Activated CD4-positive, alpha-beta T cell treated with anti-CD3 and anti-CD28 coated beads, Interleukin-2, amount 50 U/mL, for 1 hour (primary cell): ENCODE measurements around the gene FCN3.
A peak's percentile ranks its signal among the peaks of the same experiment; 100 is the strongest.
"Not testable (repeated sequence)": the region's sequence is repeated elsewhere in the genome, so short reads cannot be mapped to it uniquely, and the experiment has no call there.

Experiments
- DNase-seq: peaks from one replicate; pipeline ENCODE4 v3.0.0-alpha.2; 2020

The FCN3 gene

DNA sequence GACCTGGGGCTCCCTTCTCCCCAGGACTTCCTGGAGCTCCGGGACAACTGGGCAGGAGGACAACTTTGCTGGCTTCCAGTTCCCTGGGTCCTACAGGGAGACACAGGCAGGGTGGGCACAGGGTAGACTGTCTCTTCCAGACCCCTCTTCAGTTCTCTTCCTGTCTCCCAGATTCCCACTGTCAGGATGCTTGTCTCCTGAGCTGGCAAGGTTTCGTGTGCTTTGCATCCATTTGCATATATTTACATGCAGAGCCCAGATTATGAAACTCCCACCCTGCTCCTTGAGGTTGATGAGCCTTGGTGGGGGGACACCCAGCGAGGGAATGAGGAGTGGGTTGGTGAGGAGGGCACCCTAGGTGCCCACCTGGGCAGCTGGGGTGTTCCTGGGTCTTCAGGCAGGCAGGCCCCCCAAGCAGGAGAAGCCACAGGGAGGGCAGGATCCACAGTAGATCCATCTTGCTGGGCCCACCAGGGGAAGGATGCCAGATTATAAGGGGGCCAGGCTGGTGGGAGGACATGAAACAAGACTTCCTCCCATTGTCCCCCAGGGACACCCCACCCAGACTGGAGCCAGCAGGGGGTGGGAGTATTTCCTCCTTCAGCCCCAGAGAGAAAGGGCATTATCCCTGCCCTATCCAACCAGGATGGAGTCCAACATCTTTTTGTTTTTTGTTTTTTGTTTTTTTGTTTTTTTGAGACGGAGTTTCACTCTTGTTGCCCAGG lies at the start of gene FCN3:
FCN3 (minus strand) TSS at position 463 of the 725 bp plus-strand sequence; CDS start at position 457, 6 bp downstream.
- no peak for DNase-seq

- DNase-seq = no peak
These were observed 49.1 kb upstream of the FCN3 start for GRCh38 chr1:27423709-27424108.

DNA sequence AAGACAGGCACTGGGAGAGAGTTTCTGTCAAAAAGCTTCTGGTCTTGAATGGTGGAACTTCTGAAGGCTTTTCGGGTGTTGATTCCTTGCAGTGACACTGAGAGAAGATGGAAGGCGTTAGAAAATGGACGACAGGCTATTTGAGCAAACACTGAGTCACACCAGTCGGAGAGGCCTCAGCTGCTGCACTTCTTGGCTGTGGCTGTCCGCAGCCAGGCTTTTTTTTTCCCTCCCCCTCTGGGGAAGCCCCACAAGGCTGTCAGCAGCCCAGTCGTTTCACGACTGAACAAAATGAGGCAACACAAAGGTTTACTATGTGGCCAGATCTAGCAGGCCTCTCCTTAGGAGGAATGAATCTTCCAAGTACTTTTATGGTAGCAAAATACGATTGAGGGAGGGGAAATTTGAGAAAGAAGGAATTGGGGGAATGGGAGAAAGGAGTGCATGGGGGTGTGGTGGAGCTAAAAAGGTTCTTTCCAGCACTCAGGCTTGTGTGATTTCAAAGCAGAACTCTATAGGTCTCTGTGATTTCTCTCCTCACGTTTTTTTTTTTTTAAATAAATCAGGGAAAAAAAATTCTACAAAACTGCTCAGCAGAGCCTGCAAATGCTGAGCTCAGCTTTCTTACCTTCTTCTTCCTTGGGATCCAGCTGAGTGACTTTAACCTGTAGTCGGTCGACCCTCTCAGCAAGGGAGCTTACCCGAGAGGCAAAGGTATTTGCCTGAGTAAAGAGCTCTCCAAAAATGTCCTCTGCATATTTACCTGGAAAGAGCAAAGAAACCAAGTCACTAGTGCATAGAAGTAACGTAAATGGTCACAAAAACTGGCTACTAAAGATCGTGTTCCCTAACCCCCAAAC lies 43.9 kb upstream of the FCN3 start:
- DNase-seq = peak; percentile 16

DNA sequence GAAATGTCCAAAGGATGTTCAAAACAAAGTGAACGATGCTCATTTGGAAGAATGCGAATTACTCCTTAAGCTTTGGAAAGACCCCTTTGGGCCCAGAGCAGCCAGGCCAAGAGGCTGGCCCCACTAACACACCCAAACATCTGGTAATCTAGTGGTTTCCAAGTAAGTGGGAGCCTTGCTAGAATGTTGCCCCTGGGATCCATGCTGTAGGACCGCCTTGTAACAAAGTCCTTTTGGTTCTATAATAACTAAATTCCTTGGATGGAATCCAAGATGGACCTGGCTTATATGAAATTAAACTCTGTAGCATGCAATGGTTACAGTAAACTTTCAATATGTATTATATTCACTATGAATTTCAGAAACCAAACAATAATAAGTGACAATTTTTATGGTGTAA lies 43.1 kb upstream of the FCN3 start:
- no peak for DNase-seq

DNA sequence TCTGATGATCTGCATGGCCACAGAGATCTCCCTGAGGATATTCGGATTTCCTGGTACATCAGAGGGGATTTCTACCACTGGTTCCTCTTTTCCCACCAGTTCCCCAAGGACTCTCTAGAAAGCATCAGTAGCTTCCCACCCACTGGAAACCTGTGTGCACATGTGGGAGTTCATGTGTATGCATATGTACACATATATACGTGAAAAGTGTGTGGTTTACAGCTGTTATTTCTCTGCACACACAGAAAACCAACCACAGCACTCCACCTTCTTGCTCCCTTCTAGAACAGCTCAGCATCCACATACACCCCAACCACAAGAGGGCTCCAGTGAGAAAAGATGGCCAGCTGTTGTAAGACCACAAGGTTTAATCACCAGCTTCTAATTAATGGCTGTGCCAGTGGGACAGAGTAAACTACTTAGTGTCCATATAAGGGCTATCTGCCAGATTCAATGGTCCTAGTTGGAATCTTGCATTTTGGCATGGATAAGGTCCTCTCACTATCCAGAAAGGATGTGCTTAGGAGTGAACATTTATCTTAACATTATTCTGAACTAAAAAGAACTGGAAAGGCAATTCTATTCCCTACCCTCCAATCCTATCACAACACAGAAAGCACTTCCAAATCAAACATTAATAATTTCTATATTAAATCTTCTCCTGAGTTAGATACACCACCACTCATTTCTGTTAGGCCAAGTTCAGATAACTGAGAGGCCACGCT lies 41.9 kb upstream of the FCN3 start:
- peak; percentile 41 for DNase-seq

DNA sequence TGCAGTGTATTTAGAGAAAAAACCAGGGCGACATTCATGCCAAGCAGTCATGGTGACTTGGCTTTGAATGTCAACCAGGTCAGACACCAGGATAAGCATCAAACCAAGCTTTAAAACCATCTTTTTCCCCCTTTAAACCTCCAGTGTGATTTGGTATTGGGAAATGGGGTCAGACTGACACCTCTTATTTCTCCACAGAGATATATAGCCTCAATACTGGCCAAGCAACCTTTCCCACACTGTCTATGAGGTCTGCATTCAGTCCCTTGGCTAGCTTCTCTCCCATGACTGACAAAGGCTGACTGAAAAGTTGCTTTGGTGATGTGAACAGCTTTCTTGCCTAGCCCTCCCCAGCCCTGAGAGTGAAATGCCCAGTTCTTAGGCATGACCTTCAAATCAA lies 39.5 kb upstream of the FCN3 start:
- DNase-seq = no peak

GRCh38 chr1:27413004-27413403 lies 38.4 kb upstream of the FCN3 start:
- no peak for DNase-seq

DNA sequence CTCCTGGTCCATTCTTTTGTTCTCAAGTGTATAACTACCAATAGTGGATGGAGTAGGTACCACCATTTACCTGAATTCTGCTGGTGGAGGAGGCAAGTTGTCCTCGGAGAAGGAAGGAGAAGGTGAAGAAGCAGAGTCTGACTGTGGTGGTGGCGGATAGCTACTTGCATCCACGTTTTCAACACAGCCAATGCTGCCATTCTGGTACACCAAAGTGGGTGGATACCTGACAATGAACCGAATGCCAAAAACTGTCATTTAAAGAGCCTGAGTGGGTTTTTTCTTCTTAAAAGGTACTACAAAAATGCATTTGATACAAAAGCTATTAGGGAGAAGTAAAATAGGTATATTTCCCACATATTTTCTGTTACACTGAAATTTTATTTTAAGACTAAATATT lies 37.9 kb upstream of the FCN3 start:
- DNase-seq = no peak

- DNase-seq = no peak
These were observed 36.1 kb upstream of the FCN3 start for GRCh38 chr1:27410709-27411108.

DNA sequence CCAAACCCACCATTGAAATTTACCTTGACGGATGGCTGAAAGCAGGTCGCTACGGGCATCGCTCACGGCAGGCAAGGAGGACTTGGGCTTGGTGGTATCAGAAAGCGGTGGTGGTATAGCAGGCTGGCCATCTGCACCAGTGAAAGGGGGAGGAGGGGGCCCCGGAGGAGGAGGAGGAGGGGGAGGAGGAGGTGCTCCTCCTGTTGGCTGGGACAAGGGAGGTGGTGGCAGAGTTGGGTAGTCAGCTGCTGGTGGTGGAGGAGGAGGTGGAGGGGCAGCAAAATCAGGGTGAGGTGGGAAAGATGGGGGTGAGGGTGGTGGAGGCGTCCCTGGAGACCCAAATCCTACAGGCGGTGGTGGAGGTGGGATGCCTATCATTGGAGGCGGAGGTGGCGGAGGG lies 35.0 kb upstream of the FCN3 start:
- no peak for DNase-seq

DNA sequence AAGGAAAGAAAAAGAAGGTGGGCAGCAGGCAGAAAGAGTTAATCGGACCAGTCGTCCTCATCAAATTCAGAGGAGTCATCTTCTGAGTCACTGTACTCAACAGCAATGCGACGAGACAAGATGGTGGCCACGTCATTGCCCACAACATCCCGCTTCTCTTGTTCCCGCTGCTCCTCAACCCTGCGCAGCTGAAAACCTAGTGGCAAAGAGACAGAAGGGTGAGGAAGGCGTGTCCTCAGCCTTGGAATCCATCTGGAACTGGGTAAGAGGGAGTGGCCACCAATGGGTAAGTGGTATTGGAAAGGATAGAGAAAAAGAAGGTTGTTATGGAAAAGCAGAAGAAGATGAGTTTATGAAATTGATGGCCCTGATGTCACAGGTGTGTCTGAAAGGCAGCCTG lies 33.5 kb upstream of the FCN3 start:
- no peak for DNase-seq

- DNase-seq = not testable (repeated sequence)
These were observed 32.2 kb upstream of the FCN3 start for GRCh38 chr1:27406791-27407190.

GRCh38 chr1:27406362-27406680 lies 31.7 kb upstream of the FCN3 start:
- no peak for DNase-seq

DNA sequence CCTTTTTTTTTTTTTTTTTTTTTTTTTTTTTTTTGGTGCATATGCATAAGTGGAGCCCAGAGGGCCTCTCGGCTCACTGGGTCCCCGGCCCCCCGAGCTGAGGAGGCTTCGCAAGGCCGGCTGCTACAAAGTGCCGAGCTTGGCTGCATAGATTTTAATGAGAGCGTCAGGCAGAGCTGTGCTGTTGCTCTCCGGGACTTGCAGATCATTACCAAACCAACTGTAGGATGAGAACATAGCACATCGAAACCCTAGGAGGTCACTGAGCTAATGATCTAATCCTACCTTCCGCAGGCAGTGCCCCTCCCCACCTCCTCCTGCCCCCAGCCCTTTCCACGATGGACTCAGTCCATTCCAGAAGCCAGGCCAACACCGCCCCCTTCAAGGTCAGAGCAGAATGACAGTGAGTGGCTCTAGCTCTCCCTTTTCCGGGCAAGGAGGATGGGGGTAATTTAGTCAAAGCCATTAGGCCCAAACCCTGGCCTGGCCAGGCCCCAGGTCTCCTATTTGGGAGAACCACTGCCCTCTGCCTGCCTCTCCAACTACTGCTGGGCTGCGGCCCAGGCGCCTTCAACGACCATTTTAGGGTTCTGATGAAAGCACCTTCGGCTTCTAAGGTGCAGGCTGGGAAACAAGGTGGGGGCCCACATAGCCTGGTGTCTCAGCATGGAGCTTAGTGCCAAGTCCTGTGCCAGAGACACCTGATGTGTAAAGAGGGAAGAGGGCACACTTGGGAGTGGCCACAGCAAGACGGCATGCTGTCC lies 31.2 kb upstream of the FCN3 start:
- DNase-seq = not testable (repeated sequence)

- DNase-seq = no peak
These were observed 30.4 kb upstream of the FCN3 start for GRCh38 chr1:27405074-27405473.

GRCh38 chr1:27403931-27404330 lies 29.3 kb upstream of the FCN3 start:
- DNase-seq = no peak

- peak; percentile 12 for DNase-seq
These were observed 28.6 kb upstream of the FCN3 start for GRCh38 chr1:27403065-27403726.

DNA sequence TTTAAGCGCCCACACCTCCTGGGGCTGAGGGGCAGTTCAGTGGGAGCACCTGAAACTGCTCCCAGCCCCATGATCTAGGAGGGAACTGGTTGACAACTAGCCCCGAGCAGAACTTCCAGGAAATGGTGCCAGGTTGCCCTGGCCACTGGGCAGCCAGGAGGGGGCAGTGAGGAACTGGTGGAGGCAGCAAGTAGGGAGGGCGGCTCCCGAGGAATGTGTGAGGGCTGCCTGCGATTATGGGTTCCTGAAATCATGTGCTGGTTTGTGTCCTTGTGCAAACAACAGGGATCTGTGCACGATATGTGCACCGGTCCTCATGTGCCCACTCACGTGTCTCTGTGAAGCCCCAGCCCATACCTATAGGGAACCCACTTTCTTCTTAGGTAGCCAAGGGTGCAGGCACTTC lies 27.7 kb upstream of the FCN3 start:
- peak; percentile 16 for DNase-seq

DNA sequence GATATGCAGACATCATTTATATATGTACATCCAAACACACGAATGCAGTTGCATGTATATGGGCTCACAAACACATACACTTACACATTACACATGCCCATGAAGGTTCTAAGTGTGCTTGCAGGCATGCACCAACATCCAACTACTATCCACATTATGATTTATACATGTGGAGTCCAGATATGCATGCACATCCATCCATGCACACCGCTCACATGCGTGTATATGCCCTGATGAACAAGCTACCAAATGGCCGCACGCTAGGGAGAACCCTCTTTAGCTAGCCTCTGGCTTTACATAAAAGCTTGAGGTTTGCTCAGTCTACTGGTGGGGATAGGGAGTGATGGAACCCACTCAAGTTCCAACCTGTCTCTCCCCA lies 26.3 kb upstream of the FCN3 start:
- DNase-seq = no peak

DNA sequence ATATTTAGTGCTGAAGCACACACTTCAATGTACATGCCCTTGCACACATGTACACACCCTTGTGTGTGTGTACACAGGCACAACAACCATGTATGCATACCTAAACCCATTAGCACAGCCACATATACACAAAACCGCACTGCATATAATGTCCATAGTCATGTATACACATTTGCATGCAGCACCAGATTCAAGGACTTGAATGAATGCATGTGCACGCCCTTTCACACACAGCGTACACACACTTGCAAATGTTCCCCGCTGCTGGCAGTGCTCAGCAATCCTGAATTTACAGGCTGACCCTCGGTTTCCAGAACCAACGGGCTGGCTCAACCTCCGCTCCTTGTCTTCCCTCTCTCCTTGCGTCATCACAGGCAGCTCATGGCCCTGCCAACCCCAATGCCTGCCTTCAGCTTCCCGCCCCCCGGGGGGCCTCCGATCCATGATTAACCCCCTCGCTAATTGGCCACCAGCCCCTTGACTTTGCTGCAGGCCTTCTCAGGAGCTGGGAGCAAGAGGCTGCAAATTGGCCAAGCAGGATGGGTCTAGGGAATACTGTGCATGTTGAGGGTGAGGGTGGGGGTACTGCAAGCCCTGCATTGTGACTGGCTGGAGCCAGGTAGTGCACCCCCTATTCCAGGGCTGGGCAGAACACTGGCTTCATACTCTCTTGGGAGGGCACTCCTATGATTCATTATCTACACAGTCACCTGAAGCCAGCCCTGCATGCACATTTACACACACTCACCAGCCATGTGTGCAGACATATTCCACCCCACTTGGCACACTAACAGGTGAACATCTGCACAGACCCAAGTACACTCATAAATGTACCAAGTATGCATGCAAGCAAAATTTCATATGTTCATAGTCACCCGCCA lies 25.7 kb upstream of the FCN3 start:
- DNase-seq = no peak

- no peak for DNase-seq
These were observed 24.8 kb upstream of the FCN3 start for GRCh38 chr1:27399251-27400025.
